Esophagus squamous epithelium (tissue), 4 donors: ENCODE results near the gene TPST1.

ENCODE experiments used
- CTCF ChIP-seq, 6 experiments: fragments of 450-650 bp in 4 of 6; fragments of 200-600 bp in 2 of 6; sonication (generic) in 2 of 6; IDR thresholded peaks; one replicate each; pipeline ENCODE4 v1.5.1; 2016 to 2019; ENCODE audit warnings: antibody characterized with exemption in 6 of 6, mild to moderate bottlenecking in 4 of 6, moderate library complexity in 4 of 6
- POLR2A ChIP-seq, 4 donors: fragments of 450-650 bp; IDR thresholded peaks; one replicate each; pipeline ENCODE4 v1.6.1; 2017; ENCODE audit warnings: antibody characterized with exemption in 4 of 4, mild to moderate bottlenecking in 4 of 4, moderate library complexity in 3 of 4

- TF ChIP-seq CTCF (IDR thresholded peaks at IDR 0.05) (no peak), POLR2A (IDR thresholded peaks at IDR 0.05) (no peak)
These were observed 14.7 kb downstream of the TPST1 start for GRCh38 chr7:66219805-66220204.
